GM12878 (cell line): ENCODE data around the gene CYP26A1. TPM values are rescaled to one million over a fixed set of nuclear protein-coding genes. Genes with fewer than 3 reads are reported as not detected.

ENCODE experiments used
- BCL11A ChIP-seq: IDR thresholded peaks from 2 replicates; pipeline ENCODE4 v1.6.1; 2011; ENCODE audit warnings: low read depth, low read length
- BHLHE40 ChIP-seq, 2 experiments: fragments of 450-650 bp in 1 of 2; IDR thresholded peaks; 2 replicates each; pipeline ENCODE4 v1.6.1; 2011 to 2017; ENCODE audit warnings: low read depth in 2 of 2, borderline replicate concordance in 1 of 2, improper control_type of control experiment in 1 of 2, low read length in 1 of 2, mild to moderate bottlenecking in 1 of 2
- CHD2 ChIP-seq: IDR thresholded peaks from 2 replicates; pipeline ENCODE4 v1.6.1; 2011; ENCODE audit warnings: low read depth, low read length, improper control_type of control experiment, borderline replicate concordance
- DPF2 ChIP-seq: fragments of 450-650 bp; IDR thresholded peaks from 2 replicates; pipeline ENCODE4 v1.6.1; 2017; ENCODE audit warnings: mild to moderate bottlenecking
- EED ChIP-seq: sonication (generic); IDR thresholded peaks from 2 replicates; pipeline ENCODE4 v1.6.1; 2016; ENCODE audit warnings: antibody characterized with exemption, low read depth
- IKZF1 ChIP-seq: fragments of 450-650 bp; conservative IDR thresholded peaks from 2 replicates; pipeline ENCODE4 v1.6.1; 2017; ENCODE audit warnings: antibody characterized with exemption, mild to moderate bottlenecking
- KLF5 ChIP-seq: fragments of 450-650 bp; IDR thresholded peaks from 2 replicates; pipeline ENCODE4 v1.6.1; 2014; ENCODE audit warnings: mild to moderate bottlenecking; ENCODE audit not compliant: partially characterized antibody
- MTA2 ChIP-seq: fragments of 450-650 bp; IDR thresholded peaks from 2 replicates; pipeline ENCODE4 v1.6.1; 2016; ENCODE audit warnings: low read depth, mild to moderate bottlenecking, moderate library complexity
- PML ChIP-seq: IDR thresholded peaks from 2 replicates; pipeline ENCODE4 v1.6.1; 2012; ENCODE audit warnings: low read length, inconsistent platforms
- RAD51 ChIP-seq: fragments of 450-650 bp; IDR thresholded peaks from 2 replicates; pipeline ENCODE4 v1.6.1; 2016; ENCODE audit warnings: moderate library complexity, mild to moderate bottlenecking, inconsistent platforms
- SIN3A ChIP-seq: IDR thresholded peaks from 2 replicates; pipeline ENCODE4 v1.6.1; 2012; ENCODE audit warnings: low read depth, low read length, improper control_type of control experiment
- SMARCA5 ChIP-seq: fragments of 450-650 bp; IDR thresholded peaks from 2 replicates; pipeline ENCODE4 v1.6.1; 2017; ENCODE audit warnings: mild to moderate bottlenecking
- SPI1 ChIP-seq: IDR thresholded peaks from 2 replicates; pipeline ENCODE4 v1.6.1; 2011; ENCODE audit warnings: low read depth, mild to moderate bottlenecking, low read length, moderate library complexity, borderline replicate concordance; ENCODE audit not compliant: insufficient read depth
- WRNIP1 ChIP-seq: IDR thresholded peaks from 2 replicates; pipeline ENCODE4 v1.6.1; 2011; ENCODE audit warnings: low read depth, low read length, improper control_type of control experiment, borderline replicate concordance
- ZNF217 ChIP-seq: fragments of 450-650 bp; IDR thresholded peaks from 2 replicates; pipeline ENCODE4 v1.6.1; 2017; ENCODE audit warnings: antibody characterized with exemption, mild to moderate bottlenecking
- ZNF384 ChIP-seq: IDR thresholded peaks from 2 replicates; pipeline ENCODE4 v1.6.1; 2012; ENCODE audit warnings: low read depth, mild to moderate bottlenecking, low read length, improper control_type of control experiment, borderline replicate concordance
- polyA plus RNA-seq, 11 experiments: library from polyadenylated mRNA; depleted of rRNA in 4 of 11; unstranded in 6 of 11; stranded (reverse) in 5 of 11; fragments of >200 nt; fragmentation: Nextera tagmentation in 4 of 11; fragmentation: Illumina TruSeq in 1 of 11; extraction: Ambion mirVana in 4 of 11; extraction: Trizol in 1 of 11; gene quantifications; 1 replicate in 1 of 11; 2 replicates in 10 of 11; pipeline versions ENCODE4 v1.2.1 to v1.2.3, GENCODE V29; 2011 to 2016; ENCODE audit warnings: inconsistent platforms in 2 of 11, missing spikeins in 2 of 11, low read depth in 1 of 11
- total RNA-seq, 4 experiments: library from RNA; depleted of rRNA in 3 of 4; stranded (reverse); fragments of >200 nt in 3 of 4; fragmentation: Illumina TruSeq in 1 of 4; extraction: Trizol in 1 of 4; gene quantifications; 2 replicates each; pipeline versions ENCODE4 v1.2.1 to v1.2.3, GENCODE V29; 2013 to 2021
- TF ChIP-seq, protein P1 (sequence below): fragments of 450-650 bp; IDR thresholded peaks from 2 replicates; pipeline ENCODE4 v1.6.1; 2016; ENCODE audit warnings: mild to moderate bottlenecking, moderate library complexity, borderline replicate concordance
- TF ChIP-seq, protein P2 (sequence below): fragments of 450-650 bp; IDR thresholded peaks from 2 replicates; pipeline ENCODE4 v1.6.1; 2017; ENCODE audit warnings: mild to moderate bottlenecking, low read depth, inconsistent platforms; ENCODE audit not compliant: poor library complexity, severe bottlenecking
- TF ChIP-seq, protein P3 (sequence below): fragments of 450-650 bp; conservative IDR thresholded peaks from 2 replicates; pipeline ENCODE4 v1.6.1; 2017; ENCODE audit warnings: mild to moderate bottlenecking, moderate library complexity

The CYP26A1 gene
- total and polyA plus RNA-seq, 10 of the 15 experiments (the other 5 are each of a cell fraction or from before 2014, with no cell fraction given): not detected

DNA sequence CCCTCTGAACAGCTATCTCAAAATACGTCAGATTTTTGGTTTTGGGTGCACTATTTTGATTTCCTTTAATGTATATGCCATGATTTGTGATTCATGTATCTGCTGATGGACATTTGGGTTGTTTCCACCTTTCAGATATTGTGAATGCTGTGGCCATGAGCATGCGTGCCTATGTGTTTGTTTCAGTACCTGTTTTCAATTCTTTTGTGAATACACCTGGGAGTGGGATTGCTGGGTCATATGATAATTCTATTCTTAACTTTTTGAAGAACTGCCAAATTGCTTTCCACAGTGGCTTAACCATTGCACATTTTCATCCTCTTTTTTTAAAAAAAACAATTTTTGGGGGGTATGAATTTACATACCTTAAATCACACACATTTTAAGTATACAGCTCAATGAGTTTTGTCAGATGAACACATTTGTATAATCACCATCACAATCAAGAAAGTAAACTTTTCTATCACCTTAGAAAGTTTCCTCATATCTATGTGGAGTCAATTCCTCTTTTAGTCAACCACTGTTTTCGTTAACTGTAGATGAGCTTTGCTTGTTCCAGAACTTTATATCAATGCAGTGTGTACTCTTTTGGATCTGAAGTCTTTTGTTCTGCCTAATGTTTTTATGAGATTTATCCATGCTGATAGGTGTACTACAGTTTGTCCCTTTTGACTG lies 36.9 kb downstream of the CYP26A1 start (continued):
- TF ChIP-seq DPF2 (peak; percentile 62; the same call in 1 of the 2 replicates), SPI1 (peak; percentile 83), WRNIP1 (no peak), SIN3A (no peak), ZNF384 (peak; percentile 39; the same call in 1 of the 2 replicates), RAD51 (peak; percentile 60; the same call in 1 of the 2 replicates), BHLHE40 (IDR thresholded peaks at IDR 0.05; ENCODE audit: borderline replicate concordance in 1 of 2, low read depth in 2 of 2, low read length in 1 of 2) (peak; percentile 70 to 73), SMARCA5 (no peak), MTA2 (peak; percentile 86), ZNF217 (no peak; the same call in 1 of the 2 replicates), EED (peak; percentile 51; the same call in 1 of the 2 replicates), PML (no peak), BCL11A (peak; percentile 90), IKZF1 (peak; percentile 68), KLF5 (no peak), CHD2 (0 out of 2 replicates have a peak, but pooled peaks have one; percentile 51)
- TF ChIP-seq, protein P1, sequence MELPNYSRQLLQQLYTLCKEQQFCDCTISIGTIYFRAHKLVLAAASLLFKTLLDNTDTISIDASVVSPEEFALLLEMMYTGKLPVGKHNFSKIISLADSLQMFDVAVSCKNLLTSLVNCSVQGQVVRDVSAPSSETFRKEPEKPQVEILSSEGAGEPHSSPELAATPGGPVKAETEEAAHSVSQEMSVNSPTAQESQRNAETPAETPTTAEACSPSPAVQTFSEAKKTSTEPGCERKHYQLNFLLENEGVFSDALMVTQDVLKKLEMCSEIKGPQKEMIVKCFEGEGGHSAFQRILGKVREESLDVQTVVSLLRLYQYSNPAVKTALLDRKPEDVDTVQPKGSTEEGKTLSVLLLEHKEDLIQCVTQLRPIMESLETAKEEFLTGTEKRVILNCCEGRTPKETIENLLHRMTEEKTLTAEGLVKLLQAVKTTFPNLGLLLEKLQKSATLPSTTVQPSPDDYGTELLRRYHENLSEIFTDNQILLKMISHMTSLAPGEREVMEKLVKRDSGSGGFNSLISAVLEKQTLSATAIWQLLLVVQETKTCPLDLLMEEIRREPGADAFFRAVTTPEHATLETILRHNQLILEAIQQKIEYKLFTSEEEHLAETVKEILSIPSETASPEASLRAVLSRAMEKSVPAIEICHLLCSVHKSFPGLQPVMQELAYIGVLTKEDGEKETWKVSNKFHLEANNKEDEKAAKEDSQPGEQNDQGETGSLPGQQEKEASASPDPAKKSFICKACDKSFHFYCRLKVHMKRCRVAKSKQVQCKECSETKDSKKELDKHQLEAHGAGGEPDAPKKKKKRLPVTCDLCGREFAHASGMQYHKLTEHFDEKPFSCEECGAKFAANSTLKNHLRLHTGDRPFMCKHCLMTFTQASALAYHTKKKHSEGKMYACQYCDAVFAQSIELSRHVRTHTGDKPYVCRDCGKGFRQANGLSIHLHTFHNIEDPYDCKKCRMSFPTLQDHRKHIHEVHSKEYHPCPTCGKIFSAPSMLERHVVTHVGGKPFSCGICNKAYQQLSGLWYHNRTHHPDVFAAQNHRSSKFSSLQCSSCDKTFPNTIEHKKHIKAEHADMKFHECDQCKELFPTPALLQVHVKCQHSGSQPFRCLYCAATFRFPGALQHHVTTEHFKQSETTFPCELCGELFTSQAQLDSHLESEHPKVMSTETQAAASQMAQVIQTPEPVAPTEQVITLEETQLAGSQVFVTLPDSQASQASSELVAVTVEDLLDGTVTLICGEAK: no peak
- TF ChIP-seq, protein P2, sequence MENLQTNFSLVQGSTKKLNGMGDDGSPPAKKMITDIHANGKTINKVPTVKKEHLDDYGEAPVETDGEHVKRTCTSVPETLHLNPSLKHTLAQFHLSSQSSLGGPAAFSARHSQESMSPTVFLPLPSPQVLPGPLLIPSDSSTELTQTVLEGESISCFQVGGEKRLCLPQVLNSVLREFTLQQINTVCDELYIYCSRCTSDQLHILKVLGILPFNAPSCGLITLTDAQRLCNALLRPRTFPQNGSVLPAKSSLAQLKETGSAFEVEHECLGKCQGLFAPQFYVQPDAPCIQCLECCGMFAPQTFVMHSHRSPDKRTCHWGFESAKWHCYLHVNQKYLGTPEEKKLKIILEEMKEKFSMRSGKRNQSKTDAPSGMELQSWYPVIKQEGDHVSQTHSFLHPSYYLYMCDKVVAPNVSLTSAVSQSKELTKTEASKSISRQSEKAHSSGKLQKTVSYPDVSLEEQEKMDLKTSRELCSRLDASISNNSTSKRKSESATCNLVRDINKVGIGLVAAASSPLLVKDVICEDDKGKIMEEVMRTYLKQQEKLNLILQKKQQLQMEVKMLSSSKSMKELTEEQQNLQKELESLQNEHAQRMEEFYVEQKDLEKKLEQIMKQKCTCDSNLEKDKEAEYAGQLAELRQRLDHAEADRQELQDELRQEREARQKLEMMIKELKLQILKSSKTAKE: peak; percentile 45
- TF ChIP-seq, protein P3, sequence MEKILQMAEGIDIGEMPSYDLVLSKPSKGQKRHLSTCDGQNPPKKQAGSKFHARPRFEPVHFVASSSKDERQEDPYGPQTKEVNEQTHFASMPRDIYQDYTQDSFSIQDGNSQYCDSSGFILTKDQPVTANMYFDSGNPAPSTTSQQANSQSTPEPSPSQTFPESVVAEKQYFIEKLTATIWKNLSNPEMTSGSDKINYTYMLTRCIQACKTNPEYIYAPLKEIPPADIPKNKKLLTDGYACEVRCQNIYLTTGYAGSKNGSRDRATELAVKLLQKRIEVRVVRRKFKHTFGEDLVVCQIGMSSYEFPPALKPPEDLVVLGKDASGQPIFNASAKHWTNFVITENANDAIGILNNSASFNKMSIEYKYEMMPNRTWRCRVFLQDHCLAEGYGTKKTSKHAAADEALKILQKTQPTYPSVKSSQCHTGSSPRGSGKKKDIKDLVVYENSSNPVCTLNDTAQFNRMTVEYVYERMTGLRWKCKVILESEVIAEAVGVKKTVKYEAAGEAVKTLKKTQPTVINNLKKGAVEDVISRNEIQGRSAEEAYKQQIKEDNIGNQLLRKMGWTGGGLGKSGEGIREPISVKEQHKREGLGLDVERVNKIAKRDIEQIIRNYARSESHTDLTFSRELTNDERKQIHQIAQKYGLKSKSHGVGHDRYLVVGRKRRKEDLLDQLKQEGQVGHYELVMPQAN: no peak
